ENCODE data around the gene ERCC6. TPM values are rescaled to one million over a fixed set of nuclear protein-coding genes. Genes with fewer than 3 reads are reported as not detected.

Gene ERCC6
- total RNA-seq, 1 experiment from 2014 or later, result 18.2 TPM

GRCh38 chr10:49549640-49550346, 10.9 kb upstream of the ERCC6 start:
- H3K79me1 ChIP-seq (ENCODE audit: insufficient read depth, low read depth, low read length, poor library complexity, severe bottlenecking), result no peaks in the 10 kb centered on the region
- H3K23me2 ChIP-seq (ENCODE audit: insufficient read length, low read depth, low read length, poor library complexity, severe bottlenecking), result no peaks in the 10 kb centered on the region
- TF ChIP-seq CTCF (conservative IDR thresholded peaks at IDR 0.05), result no peak
- H3K9me3 Mint-ChIP-seq, result peaks cover 10 to 15% of the 10 kb centered on the region in 2 experiments; a peak in 4 of 5 replicates
- no peak overlapping the region for H2BK5ac ChIP-seq (ENCODE audit: insufficient read length, low read length)
- no peaks in the 10 kb centered on the region; the same call in 1 of the 2 replicates for H3K4me1 ChIP-seq (ENCODE audit: insufficient read depth, low read length)
- H3T11ph ChIP-seq (ENCODE audit: low read length), result no peak overlapping the region
- no peak overlapping the region for H3K18ac ChIP-seq (ENCODE audit: insufficient read length, low read depth, low read length)
- H3K23ac ChIP-seq (ENCODE audit: insufficient read length, low read depth, low read length), result no peak overlapping the region
- DNase-seq, result no peak
- H3K9ac ChIP-seq (ENCODE audit: extremely low read depth, insufficient read length, low read length), result no peak overlapping the region
- peaks cover 0 to 4% (median 3%) of the 10 kb centered on the region in 3 experiments; a peak in 4 of 7 replicates for H3K36me3 Mint-ChIP-seq (ENCODE audit: insufficient read depth in 1 of 3, low read depth in 3 of 3)
- H2BK12ac ChIP-seq (ENCODE audit: insufficient read length, low read depth, low read length), result no peak overlapping the region
- no peaks in the 10 kb centered on the region for H3K79me2 ChIP-seq (ENCODE audit: insufficient read depth, low read length)
- no peak overlapping the region for H3K56ac ChIP-seq (ENCODE audit: insufficient read length, low read depth, low read length)
- no peak overlapping the region for H4K8ac ChIP-seq (replicated peaks; ENCODE audit: insufficient read length, low read depth, low read length)
- H3K27me3 ChIP-seq (ENCODE audit: insufficient read depth, low read length), result no peaks in the 10 kb centered on the region
- no peak overlapping the region for H3K27ac ChIP-seq (ENCODE audit: insufficient read length, low read depth, low read length)
- no peak overlapping the region for H3K4ac ChIP-seq (ENCODE audit: low read depth, low read length)
- no peaks in the 10 kb centered on the region for H4K20me1 ChIP-seq (ENCODE audit: control insufficient read depth, insufficient read depth, insufficient read length)
- H2BK120ac ChIP-seq (ENCODE audit: low read depth, low read length, poor library complexity, severe bottlenecking), result no peak overlapping the region
- no peak overlapping the region for H3K4me3 Mint-ChIP-seq
- no peak overlapping the region for H2AK5ac ChIP-seq (ENCODE audit: insufficient read length, low read length)
- peaks cover 4 to 5% of the 10 kb centered on the region in 2 experiments for H3K4me1 Mint-ChIP-seq
- no peaks in the 10 kb centered on the region for H3K9me3 ChIP-seq (ENCODE audit: control insufficient read depth, low read depth, low read length)
- no peak overlapping the region for H4K5ac ChIP-seq (ENCODE audit: insufficient read length, low read depth, low read length)
- WGBS (ENCODE audit: extremely low coverage, insufficient read length, low lambda C conversion rate), result no CpG with 5 or more reads among the region's 1 CpG
- no peak overlapping the region for H2BK20ac ChIP-seq (ENCODE audit: low read depth, low read length, poor library complexity, severe bottlenecking)
- no peak overlapping the region for H3K4me2 ChIP-seq (ENCODE audit: insufficient read depth, insufficient read length, low read length)
- H2BK15ac ChIP-seq (ENCODE audit: low read depth, low read length), result no peak overlapping the region
- H3K27ac Mint-ChIP-seq, result no peak overlapping the region
- no peak overlapping the region for H2AFZ ChIP-seq (ENCODE audit: low read length)
- no peak overlapping the region for H4K91ac ChIP-seq (ENCODE audit: insufficient read length, low read depth, low read length)
- peaks cover 21% of the 10 kb centered on the region for H3K27me3 Mint-ChIP-seq (ENCODE audit: low read depth)
- no peak overlapping the region for H3K14ac ChIP-seq (ENCODE audit: insufficient read depth, low read length)
